ENCODE measurements around the gene ATF7. TPM values are rescaled to one million over a fixed set of nuclear protein-coding genes. Genes with fewer than 3 reads are reported as not detected.

Gene ATF7
- total and polyA plus RNA-seq, 2 of the 13 experiments (the other 11 are each of a cell fraction or from before 2014, with no cell fraction given) = 9.6 to 16.2 TPM

DNA sequence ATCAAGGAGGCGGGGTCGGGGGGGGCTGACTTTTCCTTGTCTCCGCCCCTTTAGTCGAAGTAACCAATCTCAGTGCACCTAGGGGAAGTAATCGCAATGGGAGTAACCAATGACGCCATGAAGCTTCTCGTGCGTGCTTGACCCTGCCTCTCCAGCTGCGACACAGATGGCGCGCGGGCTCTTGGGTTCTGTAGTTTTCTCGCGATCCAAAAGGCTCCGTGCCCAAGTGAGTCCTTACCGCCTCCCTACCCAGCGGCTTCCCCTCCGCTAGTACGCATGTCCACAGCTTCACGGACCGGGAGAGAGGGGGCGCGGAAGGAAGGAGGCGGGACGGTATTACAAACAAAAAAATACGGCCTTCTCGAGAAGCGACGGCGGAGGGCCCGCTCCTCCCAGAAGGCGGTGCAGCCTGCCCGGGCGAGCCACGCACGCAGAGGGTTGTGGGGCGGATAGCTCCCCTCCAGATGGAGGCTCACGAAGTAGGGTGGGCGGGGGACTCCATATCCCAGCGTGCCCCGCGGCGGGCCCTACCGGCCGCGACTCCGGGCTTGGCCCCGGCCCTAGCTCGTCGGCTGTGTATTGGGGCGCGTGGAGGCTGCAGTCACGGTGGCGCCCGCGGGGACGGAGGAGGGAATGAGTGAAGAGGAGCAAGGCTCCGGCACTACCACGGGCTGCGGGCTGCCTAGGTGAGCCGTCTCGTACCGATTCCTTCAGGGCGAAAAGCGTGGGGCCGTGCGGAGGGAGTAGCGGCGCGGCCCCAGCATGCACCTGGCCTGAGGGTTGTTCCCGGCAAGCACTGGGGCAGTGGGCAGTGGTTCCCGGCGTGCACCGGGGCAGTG is 125.2 kb downstream of the ATF7 start, which contains the start of gene TARBP2 (continued):
- TF ChIP-seq NONO (IDR thresholded peaks at IDR 0.05) = no peak
- TF ChIP-seq NONO (CRISPR knock-in tag; conservative IDR thresholded peaks at IDR 0.05) = peak; percentile 97
- TF ChIP-seq ZNF549 (CRISPR knock-in tag; IDR thresholded peaks at IDR 0.05) = no peak
- no peak for TF ChIP-seq ZSCAN22 (CRISPR knock-in tag; IDR thresholded peaks at IDR 0.05)
- 0 out of 2 replicates have a peak, but pooled peaks have one; percentile 19 for TF ChIP-seq HNF4A (CRISPR knock-in tag; IDR thresholded peaks at IDR 0.05)
- TF ChIP-seq ZNF781 (CRISPR knock-in tag; IDR thresholded peaks at IDR 0.05; ENCODE audit: borderline replicate concordance, not compliant biosample characterization) = no peak
- peak; percentile 19; the same call in 1 of the 2 replicates for TF ChIP-seq ZSCAN25 (CRISPR knock-in tag; IDR thresholded peaks at IDR 0.05)
- TF ChIP-seq SIX1 (CRISPR knock-in tag; IDR thresholded peaks at IDR 0.05; ENCODE audit: borderline replicate concordance) = no peak
- no peak for TF ChIP-seq SCMH1 (CRISPR knock-in tag; IDR thresholded peaks at IDR 0.05; ENCODE audit: borderline replicate concordance)
- no peak; the same call in 1 of the 2 replicates for TF ChIP-seq RARA (CRISPR knock-in tag; IDR thresholded peaks at IDR 0.05)
- peak; percentile 89 for TF ChIP-seq CREB1 (IDR thresholded peaks at IDR 0.05)
- peak; percentile 93 for TF ChIP-seq CREB1 (CRISPR knock-in tag; IDR thresholded peaks at IDR 0.05)
- TF ChIP-seq, protein P1, sequence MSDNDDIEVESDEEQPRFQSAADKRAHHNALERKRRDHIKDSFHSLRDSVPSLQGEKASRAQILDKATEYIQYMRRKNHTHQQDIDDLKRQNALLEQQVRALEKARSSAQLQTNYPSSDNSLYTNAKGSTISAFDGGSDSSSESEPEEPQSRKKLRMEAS (IDR thresholded peaks at IDR 0.05) = peak; percentile 91
- TF ChIP-seq ZNF616 (CRISPR knock-in tag; IDR thresholded peaks at IDR 0.05; ENCODE audit: low read depth) = 0 out of 2 replicates have a peak, but pooled peaks have one; percentile 79
- no peak for TF ChIP-seq SYNCRIP (IDR thresholded peaks at IDR 0.05; ENCODE audit: insufficient read depth, low read depth, low read length)
- TF ChIP-seq ZNF574 (CRISPR knock-in tag; IDR thresholded peaks at IDR 0.05) = peak; percentile 88
- peak; percentile 6; the same call in 1 of the 2 replicates for TF ChIP-seq ZNF713 (CRISPR knock-in tag; IDR thresholded peaks at IDR 0.05)
- no peak for TF ChIP-seq ZNF543 (CRISPR knock-in tag; IDR thresholded peaks at IDR 0.05)
- TF ChIP-seq MXD4 (CRISPR knock-in tag; IDR thresholded peaks at IDR 0.05) = peak; percentile 82; the same call in 1 of the 2 replicates
- TF ChIP-seq SP140L (CRISPR knock-in tag; IDR thresholded peaks at IDR 0.05; ENCODE audit: borderline replicate concordance) = no peak
- no peak for TF ChIP-seq MAZ (IDR thresholded peaks at IDR 0.05; ENCODE audit: borderline replicate concordance, low read depth, low read length)
- peak; percentile 72 for TF ChIP-seq MAZ (CRISPR knock-in tag; IDR thresholded peaks at IDR 0.05; ENCODE audit: low read depth)
- TF ChIP-seq ZNF672 (CRISPR knock-in tag; IDR thresholded peaks at IDR 0.05) = no peak
- TF ChIP-seq MIER3 (CRISPR knock-in tag; IDR thresholded peaks at IDR 0.05; ENCODE audit: borderline replicate concordance) = peak; percentile 27; the same call in 1 of the 2 replicates
- TF ChIP-seq ZNF24 (IDR thresholded peaks at IDR 0.05) = no peak
- no peak; the same call in 1 of the 2 replicates for TF ChIP-seq ZNF33A (CRISPR knock-in tag; IDR thresholded peaks at IDR 0.05; ENCODE audit: borderline replicate concordance)
- no peak for TF ChIP-seq ZNF343 (CRISPR knock-in tag; IDR thresholded peaks at IDR 0.05)
- no peak for TF ChIP-seq NR2F6 (IDR thresholded peaks at IDR 0.05)
- no peak for TF ChIP-seq NR2F6 (CRISPR knock-in tag; IDR thresholded peaks at IDR 0.05)
- peak; percentile 85 for TF ChIP-seq SALL2 (CRISPR knock-in tag; IDR thresholded peaks at IDR 0.05)
- TF ChIP-seq ZNF230 (CRISPR knock-in tag; IDR thresholded peaks at IDR 0.05) = no peak
- no peak for TF ChIP-seq ZNF570 (CRISPR knock-in tag; IDR thresholded peaks at IDR 0.05; ENCODE audit: borderline replicate concordance)

Data from HepG2 (cell line).